Pancreas (tissue), 10 donors: ENCODE measurements around the gene G0S2. TPM values are rescaled to one million over a fixed set of nuclear protein-coding genes. Genes with fewer than 3 reads are reported as not detected.

ENCODE experiments used
- ATAC-seq, 4 donors: fragments of 200-7000 bp; cut with Tn5 transposase; one replicate each; pipeline versions ENCODE4 v1.8.0 to v1.9.1; 2020; ENCODE audit warnings: mild to moderate bottlenecking in 4 of 4, moderate library complexity in 4 of 4
- DNase-seq, 6 donors: peaks; one replicate each; pipeline ENCODE4 v3.0.0-alpha.2; 2020
- FAIRE-seq: peaks from 2 replicates; lab custom pipeline; 2012; peaks lifted over from hg19 to GRCh38; lab: Jason Lieb, UNC
- H3K27ac ChIP-seq, 4 donors: fragments of 200-600 bp; sonication (generic); 1 replicate in 3 of 4; 2 replicates in 1 of 4; pipeline versions ENCODE4 v1.5.0 to v1.8.0; 2020
- H3K27me3 ChIP-seq, 4 donors: fragments of 200-600 bp; one replicate each; pipeline ENCODE4 v1.8.0; 2021
- H3K36me3 ChIP-seq, 3 donors: fragments of 200-600 bp; sonication (generic) in 1 of 3; one replicate each; pipeline versions ENCODE4 v1.5.0 to v1.8.0; 2020 to 2021
- H3K4me1 ChIP-seq, 3 donors: fragments of 200-600 bp; one replicate each; pipeline ENCODE4 v1.8.0; 2021
- H3K4me3 ChIP-seq, 4 donors: fragments of 200-600 bp; sonication (generic) in 2 of 4; one replicate each; pipeline versions ENCODE4 v1.5.0 to v1.8.0; 2020 to 2021
- H3K9me3 ChIP-seq, 4 donors: fragments of 200-600 bp; one replicate each; pipeline ENCODE4 v1.8.0; 2021
- whole genome bisulfite sequencing, 2 donors: extraction: QIAGEN DNeasy Blood & Tissue Kit; methylation state at CpG; one replicate each; pipeline ENCODE4 v1.1.7; 2013; 5-methylcytosine and 5-hydroxymethylcytosine counted together
- intact Hi-C, 3 donors: fragments of 100-400 bp; cut with DNase I; formaldehyde crosslinking; loops; one replicate each; pipeline versions ENCODE4 v1.11.1 to v1.14.2; 2022
- polyA plus RNA-seq, 2 donors: library from polyadenylated mRNA; stranded (reverse); fragments of 200-250 nt; gene quantifications; one replicate each; pipeline ENCODE4 v1.2.3, GENCODE V29; 2013
- total RNA-seq, 6 donors: library from RNA; stranded (reverse); fragmentation: NEBNext Ultra II Directional in 4 of 6; extraction: Animal tissue kit (Norgen Biotek cat#: 25700) in 4 of 6; gene quantifications; one replicate each; pipeline versions ENCODE4 v1.2.1 to v1.2.4, GENCODE V29; 2021 to 2023
- TF ChIP-seq, protein P1 (sequence below), 4 donors: fragments of 200-600 bp; sonication (generic) in 3 of 4; IDR thresholded peaks; one replicate each; pipeline versions ENCODE4 v1.5.0 to v1.8.0; 2021; ENCODE audit warnings: antibody characterized with exemption in 4 of 4
- donor health status: healthy with polysubstance abuse.
- donor health status: DM: no; HTN: no; CAD: no; lungs with moderate emphysema.
- donor health status: DM: no; HTN: no; CAD: no.
- donor health status: control.
- donor health status: control.
- donor health status: Bipolar disorder and iron deficiency.
- donor health status: DM: yes; HTN: yes; CAD: no.
- donor health status: DM: no; HTN: no; CAD: no.
- donor health status: DM: no; HTN: no; CAD: no.
- donor health status: DM: yes; HTN: yes; CAD: no.

Gene G0S2
- total and polyA plus RNA-seq, 8 donors: 2.9 to 69.8 (median 15.7) TPM

DNA sequence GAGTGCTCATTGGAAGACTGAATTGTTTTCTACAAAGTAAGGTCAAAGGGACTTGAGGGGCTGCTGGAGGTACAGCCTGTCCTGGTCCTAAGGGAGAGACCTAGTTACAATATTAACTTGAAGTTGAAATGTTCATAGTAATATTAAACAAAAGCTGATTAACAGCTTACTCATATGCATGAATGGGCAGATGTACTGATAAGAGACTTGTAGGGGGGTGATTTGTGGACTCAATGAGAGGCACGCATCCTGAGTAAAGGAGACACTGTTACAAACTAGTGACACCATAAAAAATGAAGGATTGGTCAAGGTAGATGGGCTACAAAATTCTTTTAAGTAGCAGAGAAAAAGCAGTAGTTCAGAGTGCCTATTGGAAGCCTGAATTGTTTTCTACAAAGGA is 32.1 kb downstream of the G0S2 start:
- no peaks in the 10 kb centered on the region for H3K27me3 ChIP-seq
- H3K27ac ChIP-seq: no peak overlapping the region
- intact Hi-C loops: no loop called here
- no peak overlapping the region for H3K4me3 ChIP-seq
- 80% methylated on average over 1 of the region's 1 CpG for WGBS, 2 donors
- TF ChIP-seq, protein P1, sequence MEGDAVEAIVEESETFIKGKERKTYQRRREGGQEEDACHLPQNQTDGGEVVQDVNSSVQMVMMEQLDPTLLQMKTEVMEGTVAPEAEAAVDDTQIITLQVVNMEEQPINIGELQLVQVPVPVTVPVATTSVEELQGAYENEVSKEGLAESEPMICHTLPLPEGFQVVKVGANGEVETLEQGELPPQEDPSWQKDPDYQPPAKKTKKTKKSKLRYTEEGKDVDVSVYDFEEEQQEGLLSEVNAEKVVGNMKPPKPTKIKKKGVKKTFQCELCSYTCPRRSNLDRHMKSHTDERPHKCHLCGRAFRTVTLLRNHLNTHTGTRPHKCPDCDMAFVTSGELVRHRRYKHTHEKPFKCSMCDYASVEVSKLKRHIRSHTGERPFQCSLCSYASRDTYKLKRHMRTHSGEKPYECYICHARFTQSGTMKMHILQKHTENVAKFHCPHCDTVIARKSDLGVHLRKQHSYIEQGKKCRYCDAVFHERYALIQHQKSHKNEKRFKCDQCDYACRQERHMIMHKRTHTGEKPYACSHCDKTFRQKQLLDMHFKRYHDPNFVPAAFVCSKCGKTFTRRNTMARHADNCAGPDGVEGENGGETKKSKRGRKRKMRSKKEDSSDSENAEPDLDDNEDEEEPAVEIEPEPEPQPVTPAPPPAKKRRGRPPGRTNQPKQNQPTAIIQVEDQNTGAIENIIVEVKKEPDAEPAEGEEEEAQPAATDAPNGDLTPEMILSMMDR (IDR thresholded peaks at IDR 0.05): no peak
- FAIRE-seq: no peak
- no peak for ATAC-seq
- no peaks in the 10 kb centered on the region for H3K36me3 ChIP-seq
- no peaks in the 10 kb centered on the region for H3K9me3 ChIP-seq
- no peaks in the 10 kb centered on the region for H3K4me1 ChIP-seq
- no peak for DNase-seq

- Histone ChIP-seq H3K27me3 (no peaks in the 10 kb centered on the region), H3K27ac (no peak overlapping the region), H3K36me3 (no peaks in the 10 kb centered on the region), H3K4me1 (no peaks in the 10 kb centered on the region), H3K4me3 (no peak overlapping the region), H3K9me3 (no peaks in the 10 kb centered on the region)
- intact Hi-C loops: no loop called here
- DNase-seq: no peak
- no peak for ATAC-seq
- WGBS, 2 donors: 64 to 68% methylated on average over 4 of the region's 4 CpGs
- no peak for FAIRE-seq
- TF ChIP-seq, protein P1 (IDR thresholded peaks at IDR 0.05): no peak
These were observed 33.1 kb downstream of the G0S2 start for GRCh38 chr1:209708297-209708696.

DNA sequence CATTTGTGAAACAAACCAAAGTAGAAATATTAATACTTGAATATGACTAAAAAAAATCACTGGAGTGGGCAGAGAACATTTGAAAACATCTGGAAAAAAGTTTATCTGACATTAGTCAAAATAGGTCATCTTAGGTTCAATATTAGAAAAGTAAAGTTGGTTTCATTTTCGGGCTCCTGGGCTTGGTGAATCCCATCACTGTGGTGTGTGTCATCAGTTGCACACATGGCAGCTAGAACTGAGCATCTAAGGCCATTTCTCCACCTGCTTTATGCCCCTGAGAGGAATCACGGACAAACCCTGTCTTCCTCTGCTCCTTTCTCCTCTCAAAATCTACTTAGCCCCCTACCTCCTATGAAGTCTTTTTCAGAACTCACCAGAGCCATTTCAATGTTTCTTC is 34.9 kb downstream of the G0S2 start:
- intact Hi-C loops: no loop called here
- Histone ChIP-seq H3K27me3 (no peaks in the 10 kb centered on the region), H3K4me3 (no peak overlapping the region), H3K9me3 (no peaks in the 10 kb centered on the region), H3K27ac (no peak overlapping the region), H3K4me1 (no peaks in the 10 kb centered on the region), H3K36me3 (no peaks in the 10 kb centered on the region)
- TF ChIP-seq, protein P1 (IDR thresholded peaks at IDR 0.05): no peak
- WGBS, 2 donors: 69 to 84% methylated on average over 2 of the region's 2 CpGs
- no peak for FAIRE-seq
- no peak for DNase-seq
- ATAC-seq: no peak

DNA sequence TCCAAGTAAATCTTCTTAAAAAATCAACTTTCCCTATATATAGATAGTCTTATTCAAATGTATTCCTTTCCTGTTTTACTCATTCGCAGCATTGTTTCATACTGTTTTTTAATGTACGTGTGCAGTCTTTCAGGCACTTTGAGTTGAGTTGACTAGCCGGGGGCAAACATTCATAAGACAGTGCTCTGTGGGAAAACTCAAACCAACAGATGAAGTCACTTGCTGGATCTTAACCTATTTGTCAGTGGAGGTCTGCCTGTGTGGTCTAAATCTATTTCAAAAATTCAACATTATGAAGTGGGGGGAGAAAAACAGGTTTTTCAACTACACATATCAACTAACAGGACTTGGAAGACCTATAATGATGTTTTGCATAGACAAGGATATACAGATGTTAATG is 35.6 kb downstream of the G0S2 start:
- TF ChIP-seq, protein P1 (IDR thresholded peaks at IDR 0.05): no peak
- 74 to 76% methylated on average over 3 of the region's 3 CpGs for WGBS, 2 donors
- intact Hi-C loops: no loop called here
- H3K27ac ChIP-seq: no peak overlapping the region
- H3K27me3 ChIP-seq: no peaks in the 10 kb centered on the region
- ATAC-seq (no peak), FAIRE-seq (no peak), DNase-seq (no peak)
- H3K4me3 ChIP-seq: no peak overlapping the region
- H3K9me3 ChIP-seq: no peaks in the 10 kb centered on the region
- H3K36me3 ChIP-seq: no peaks in the 10 kb centered on the region
- no peaks in the 10 kb centered on the region for H3K4me1 ChIP-seq

GRCh38 chr1:209714338-209714737 is 39.1 kb downstream of the G0S2 start:
- WGBS, 2 donors: 68 to 77% methylated on average over 2 of the region's 2 CpGs
- Histone ChIP-seq H3K4me3 (no peak overlapping the region), H3K4me1 (no peaks in the 10 kb centered on the region), H3K9me3 (no peaks in the 10 kb centered on the region), H3K27ac (no peak overlapping the region), H3K27me3 (no peaks in the 10 kb centered on the region), H3K36me3 (no peaks in the 10 kb centered on the region)
- DNase-seq (no peak), ATAC-seq (no peak), FAIRE-seq (no peak)
- intact Hi-C loops: no loop called here
- TF ChIP-seq, protein P1 (IDR thresholded peaks at IDR 0.05): no peak
